ENCODE data around the gene OR51D1. TPM values are rescaled to one million over a fixed set of nuclear protein-coding genes. Genes with fewer than 3 reads are reported as not detected.

The OR51D1 gene
- total RNA-seq, 1 donor from 2014 or later = not detected

DNA sequence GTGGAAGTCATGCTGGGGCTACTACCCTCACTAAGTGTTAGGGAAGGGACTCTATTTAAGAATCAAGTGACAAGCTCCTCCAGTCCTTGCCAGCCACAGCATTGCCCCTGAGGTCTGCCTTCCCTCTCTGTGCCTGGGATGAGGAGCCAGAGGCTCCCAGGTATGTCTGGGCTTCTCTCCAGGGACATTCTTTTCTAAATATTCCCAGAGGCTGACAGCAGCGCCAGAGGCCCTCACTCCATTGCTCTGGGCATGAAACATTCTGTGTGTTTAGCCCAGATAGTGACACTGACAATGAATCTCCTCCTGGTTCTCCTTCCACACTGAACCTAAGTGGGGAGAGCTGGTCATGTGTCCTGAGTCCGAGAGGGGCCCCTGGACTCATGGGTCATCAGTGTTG is 8.7 kb downstream of the OR51D1 start:
- no peak for DNase-seq (ENCODE audit: low spot score)

DNA sequence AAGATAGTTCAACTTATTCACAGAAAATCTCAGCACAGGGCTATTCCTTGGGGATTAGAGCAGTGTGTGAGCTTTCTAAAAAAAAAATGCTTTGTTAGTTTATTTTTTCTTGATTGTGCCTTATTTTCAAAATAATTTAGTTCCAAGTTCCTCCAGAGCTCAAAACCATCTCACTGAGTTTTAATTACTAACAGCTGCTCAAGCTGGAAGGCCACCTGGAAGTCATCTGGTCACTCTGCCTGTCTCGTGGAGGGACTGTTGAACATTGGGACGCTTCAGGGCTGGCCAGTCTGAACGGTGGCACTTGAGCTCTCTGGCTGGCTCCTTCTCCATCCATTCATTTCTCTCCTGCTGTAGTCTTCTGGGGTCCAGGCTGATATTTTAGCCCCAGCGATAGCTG is 10.5 kb downstream of the OR51D1 start:
- DNase-seq (ENCODE audit: low spot score) = no peak

- DNase-seq (ENCODE audit: low spot score) = no peak
Observed at GRCh38 chr11:4654635-4655369, 17.5 kb downstream of the OR51D1 start.

GRCh38 chr11:4658629-4659445 is 21.6 kb downstream of the OR51D1 start:
- DNase-seq (ENCODE audit: low spot score) = no peak

DNA sequence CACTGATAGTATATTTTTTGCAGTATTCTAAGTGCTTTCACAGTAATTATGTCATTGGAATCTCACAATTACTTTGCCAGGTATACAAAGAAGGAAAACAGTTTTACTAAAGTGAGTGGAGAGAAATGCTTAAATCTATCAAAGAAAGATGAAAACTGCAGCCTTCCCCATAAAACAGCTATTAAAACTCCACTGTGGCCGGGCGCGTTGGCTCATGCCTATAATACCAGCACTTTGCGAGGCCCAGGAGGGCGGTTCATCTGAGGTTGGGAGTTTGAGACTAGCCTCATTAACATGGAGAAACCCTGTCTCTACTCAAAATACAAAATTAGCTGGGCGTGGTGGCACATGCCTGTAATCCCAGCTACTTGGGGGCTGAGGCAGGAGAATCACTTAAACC is 25.6 kb downstream of the OR51D1 start:
- no peak for DNase-seq (ENCODE audit: low spot score)

DNA sequence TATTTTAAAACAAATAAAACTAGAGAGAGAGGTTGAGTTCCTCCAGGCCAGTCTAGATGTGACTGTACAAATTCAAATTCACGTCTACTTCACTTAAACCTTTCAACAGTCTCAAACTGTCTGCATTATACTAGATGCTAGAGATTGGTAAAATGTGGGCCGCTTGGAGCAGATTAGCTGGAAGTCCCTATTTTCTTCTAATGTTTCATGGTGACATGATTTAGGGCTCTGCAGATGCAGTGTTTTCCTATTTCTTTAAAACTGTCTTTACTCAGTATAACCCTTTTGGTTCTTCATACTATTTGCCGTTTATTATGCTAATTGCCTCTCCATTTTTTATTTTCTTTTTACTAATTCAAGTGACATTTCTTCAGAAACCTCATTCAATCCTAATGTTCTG is 26.9 kb downstream of the OR51D1 start:
- no peak for DNase-seq (ENCODE audit: low spot score)

- no peak for DNase-seq (ENCODE audit: low spot score)
Observed at GRCh38 chr11:4664786-4665185, 27.5 kb downstream of the OR51D1 start.

GRCh38 chr11:4665424-4665823 is 28.1 kb downstream of the OR51D1 start:
- DNase-seq (ENCODE audit: low spot score) = no peak

DNA sequence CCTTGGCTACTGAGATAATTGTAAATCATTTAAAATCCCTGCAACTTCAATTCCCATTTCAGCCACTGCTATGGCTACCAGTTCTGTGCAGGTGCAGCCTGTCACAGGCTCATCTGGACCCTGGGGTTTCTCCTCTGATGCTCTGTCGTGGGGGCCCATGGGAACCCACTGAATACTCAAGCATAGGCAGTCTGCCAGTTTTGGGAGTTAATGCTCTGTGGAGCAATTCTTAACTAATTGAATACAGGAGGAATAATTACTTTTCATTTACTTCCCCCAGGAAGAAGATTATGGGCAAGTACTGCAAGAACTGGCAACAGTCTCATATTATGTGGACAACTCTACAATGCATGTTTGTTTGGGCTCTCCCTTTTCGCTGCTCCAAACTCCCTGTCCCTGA is 34.5 kb downstream of the OR51D1 start:
- DNase-seq (ENCODE audit: low spot score) = no peak

DNA sequence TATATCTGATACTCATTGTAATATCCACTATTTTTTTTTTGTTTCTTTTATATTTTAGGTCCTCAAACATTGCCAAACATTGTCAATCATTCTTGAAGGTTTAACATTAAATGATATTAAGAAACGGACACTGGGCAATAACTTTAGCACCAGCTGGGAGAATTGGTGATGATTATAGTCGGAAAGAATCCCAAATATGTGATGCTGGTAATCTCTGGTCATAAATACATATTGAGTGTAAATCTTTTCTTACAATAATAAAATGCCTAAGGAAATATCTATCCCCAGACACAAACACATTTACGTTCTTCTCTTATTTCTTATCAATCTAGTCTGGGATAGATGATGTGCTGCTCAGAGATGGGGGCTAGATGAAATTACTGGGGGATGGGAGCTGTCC is 35.2 kb downstream of the OR51D1 start:
- no peak for DNase-seq (ENCODE audit: low spot score)

DNA sequence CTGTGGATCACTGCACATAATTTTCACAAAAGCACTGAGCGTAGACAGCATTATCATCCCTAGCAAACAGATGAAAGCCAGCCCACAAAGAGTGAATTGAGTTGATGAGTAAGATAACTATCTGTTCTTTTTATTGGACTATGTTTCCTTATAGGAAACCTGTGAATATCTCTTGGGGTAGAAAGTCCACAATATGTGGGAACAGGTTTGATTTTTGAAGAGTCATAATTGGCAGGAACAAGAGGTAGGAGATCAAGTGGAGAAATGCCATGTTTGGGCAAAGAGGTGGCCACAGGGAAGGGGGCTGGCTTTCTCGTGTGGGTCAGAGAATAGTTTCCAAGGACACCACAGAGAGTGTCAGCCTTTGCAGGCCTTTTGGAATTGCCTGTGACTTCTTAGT is 36.5 kb downstream of the OR51D1 start:
- no peak for DNase-seq (ENCODE audit: low spot score)

DNA sequence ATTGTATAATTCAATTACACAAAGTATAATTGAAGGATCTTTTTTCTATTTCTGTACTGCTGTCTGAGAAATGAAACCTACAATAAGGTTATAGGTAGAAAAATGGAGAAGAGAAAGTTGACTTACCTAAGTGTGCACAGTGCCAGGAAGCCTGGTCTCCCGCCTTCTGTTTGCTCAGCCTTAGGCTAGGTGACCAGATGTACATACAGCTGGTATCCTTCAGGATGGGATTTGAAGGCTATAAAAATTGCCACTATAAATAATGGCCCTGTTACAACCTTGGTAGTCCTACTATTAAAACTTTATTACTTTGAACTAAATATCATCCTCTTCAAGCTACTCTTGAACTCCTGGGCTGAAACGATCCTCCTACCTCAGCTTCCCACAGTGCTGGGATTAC is 40.7 kb downstream of the OR51D1 start:
- no peak for DNase-seq (ENCODE audit: low spot score)

DNA sequence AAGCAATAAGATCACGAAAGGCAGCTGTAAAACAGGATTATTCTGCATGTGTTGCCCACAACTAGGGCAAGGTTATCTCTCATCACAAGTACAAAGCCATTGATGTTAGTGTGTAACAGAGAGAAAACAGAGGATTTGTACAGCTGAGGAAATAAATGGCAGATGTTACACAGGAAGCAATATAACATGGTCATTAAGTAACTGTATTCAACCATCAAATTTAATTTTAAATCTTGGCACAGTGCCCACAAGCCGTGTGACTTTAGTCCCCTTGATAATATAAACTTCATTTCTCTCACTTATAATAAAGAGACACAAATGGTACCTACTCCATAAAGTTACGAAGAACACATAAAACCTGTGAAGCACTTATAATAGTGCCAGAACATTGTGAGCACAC is 43.1 kb downstream of the OR51D1 start:
- no peak for DNase-seq (ENCODE audit: low spot score)

DNA sequence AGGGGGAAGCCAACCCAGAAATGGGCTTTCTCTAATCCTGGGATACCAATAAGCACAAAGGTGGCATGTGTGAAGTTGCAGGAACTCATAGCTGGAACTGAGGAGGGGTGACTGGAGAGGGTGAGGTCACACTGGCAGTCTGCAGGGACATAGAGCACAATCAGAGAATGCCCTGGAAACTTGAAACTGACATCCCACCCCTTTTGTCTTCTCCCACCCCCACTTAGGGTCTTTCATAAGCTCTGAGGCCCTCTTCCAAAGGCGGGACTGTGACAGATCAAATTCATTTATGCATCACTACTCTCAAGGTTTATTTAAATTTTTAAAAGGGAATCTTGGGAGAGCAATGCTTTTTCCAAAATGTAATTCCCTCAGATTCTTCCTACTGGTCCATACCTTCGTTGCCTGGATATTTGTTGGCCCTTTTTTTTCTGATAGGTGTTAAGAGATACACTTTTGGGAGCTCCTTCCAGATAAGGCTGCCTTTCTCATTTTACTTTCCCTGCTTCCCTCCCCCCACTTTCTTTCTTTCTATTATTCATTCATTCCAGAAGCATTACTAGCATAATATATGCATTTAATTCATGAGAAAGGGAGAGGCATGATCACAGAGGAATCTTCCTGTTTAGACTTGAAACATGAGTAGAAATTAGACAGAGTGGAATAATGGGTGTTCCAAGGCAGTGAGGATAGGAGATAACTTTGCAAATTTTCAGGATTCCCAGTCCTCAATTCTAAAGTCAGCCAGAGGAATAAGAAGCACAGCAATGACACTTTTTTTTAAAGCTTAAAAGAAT is 45.5 kb downstream of the OR51D1 start:
- DNase-seq (ENCODE audit: low spot score) = no peak

GRCh38 chr11:4684631-4685285 is 47.5 kb downstream of the OR51D1 start:
- DNase-seq (ENCODE audit: low spot score) = no peak

Other genes with a start within 250 kb of the OR51D1 start
- gene TRIM21, start 243.8 kb upstream of the OR51D1 start, total RNA-seq = 21.7 TPM
- not detected for gene OR52K2, start 188.2 kb upstream of the OR51D1 start, total RNA-seq
- 0.06 TPM for gene OR52K1, start 154.8 kb upstream of the OR51D1 start, total RNA-seq
- gene OR52M1, start 92.3 kb upstream of the OR51D1 start, total RNA-seq = not detected
- gene OR52I2, start 55.7 kb upstream of the OR51D1 start, total RNA-seq = not detected
- gene OR52I1, start 43.4 kb upstream of the OR51D1 start, total RNA-seq = not detected
- 24.6 TPM for gene TRIM68, start 29.2 kb upstream of the OR51D1 start, total RNA-seq
- gene OR51E1, start 6.5 kb downstream of the OR51D1 start, total RNA-seq = 0.37 TPM
- 0.63 TPM for gene OR51E2, start 60.4 kb downstream of the OR51D1 start, total RNA-seq
- not detected for gene MMP26, start 67.3 kb downstream of the OR51D1 start, total RNA-seq
- not detected for gene OR51F1, start 132.5 kb downstream of the OR51D1 start, total RNA-seq
- gene OR52R1, start 166.9 kb downstream of the OR51D1 start, total RNA-seq = not detected
- not detected for gene OR51F2, start 183.8 kb downstream of the OR51D1 start, total RNA-seq
- not detected for gene OR51S1, start 211.7 kb downstream of the OR51D1 start, total RNA-seq
- not detected for gene OR51T1, start 244.4 kb downstream of the OR51D1 start, total RNA-seq